Brain microvascular endothelial cell (primary cell): ENCODE measurements around the gene OTX2.

Experiments used
- DNase-seq: peaks from one replicate; pipeline ENCODE4 v3.0.0-alpha.2; 2020
- H3K27ac ChIP-seq: fragments of 250-450 bp; sonication (Bioruptor Pico); 2 replicates; pipeline ENCODE4 v1.5.1; 2020; ENCODE audit warnings: mild to moderate bottlenecking, moderate library complexity
- H3K27me3 ChIP-seq: fragments of 250-450 bp; sonication (Bioruptor Pico); replicated peaks from 2 replicates; pipeline ENCODE4 v1.5.1; 2020; ENCODE audit warnings: mild to moderate bottlenecking
- H3K36me3 ChIP-seq: fragments of 250-450 bp; sonication (Bioruptor Pico); replicated peaks from 2 replicates; pipeline ENCODE4 v1.5.1; 2020; ENCODE audit warnings: mild to moderate bottlenecking
- H3K4me3 ChIP-seq: 2 replicates; pipeline ENCODE4 v1.5.1; 2011; ENCODE audit warnings: low read depth, mild to moderate bottlenecking, control low read depth, low read length, moderate library complexity
- CTCF ChIP-seq: IDR thresholded peaks from 2 replicates; pipeline ENCODE4 v1.5.1; 2011; ENCODE audit warnings: low read depth, mild to moderate bottlenecking, moderate library complexity, low read length, control low read depth, inconsistent platforms; ENCODE audit errors: missing control alignments
- in situ Hi-C: cut with HindIII; loops from 2 replicates; pipeline ENCODE4 v1.10.0; 2017; ENCODE audit warnings: low sequenced_read_pairs, low pct_ligation_motif_present

OTX2 gene

GRCh38 chr14:56807386-56808109, 2.7 kb downstream of the OTX2 start:
- no peak for DNase-seq
- no peaks in the 10 kb centered on the region for H3K36me3 ChIP-seq
- no peak overlapping the region for H3K4me3 ChIP-seq
- peaks cover 87% of the 10 kb centered on the region for H3K27me3 ChIP-seq
- in situ Hi-C loops, result no loop called here
- no peak overlapping the region for H3K27ac ChIP-seq
- TF ChIP-seq CTCF, result no peak

GRCh38 chr14:56806760-56807159, 3.5 kb downstream of the OTX2 start:
- H3K4me3 ChIP-seq, result no peak overlapping the region
- DNase-seq, result no peak
- TF ChIP-seq CTCF, result no peak
- H3K27me3 ChIP-seq, result peaks cover 81% of the 10 kb centered on the region
- no peak overlapping the region for H3K27ac ChIP-seq
- no peaks in the 10 kb centered on the region for H3K36me3 ChIP-seq
- in situ Hi-C loops, result no loop called here

GRCh38 chr14:56805992-56806727, 4.1 kb downstream of the OTX2 start:
- H3K27me3 ChIP-seq, result peaks cover 84% of the 10 kb centered on the region
- H3K36me3 ChIP-seq, result no peaks in the 10 kb centered on the region
- TF ChIP-seq CTCF, result no peak
- in situ Hi-C loops, result no loop called here
- H3K4me3 ChIP-seq, result no peak overlapping the region
- DNase-seq, result no peak
- no peak overlapping the region for H3K27ac ChIP-seq

- H3K27ac ChIP-seq, result no peak overlapping the region
- in situ Hi-C loops, result no loop called here
- H3K36me3 ChIP-seq, result no peaks in the 10 kb centered on the region
- no peak for TF ChIP-seq CTCF
- peaks cover 82% of the 10 kb centered on the region for H3K27me3 ChIP-seq
- DNase-seq, result no peak
- H3K4me3 ChIP-seq, result no peak overlapping the region
Observed at GRCh38 chr14:56805201-56805991, 4.9 kb downstream of the OTX2 start.

- Histone ChIP-seq H3K27ac (no peak overlapping the region), H3K4me3 (no peak overlapping the region), H3K36me3 (no peaks in the 10 kb centered on the region), H3K27me3 (peaks cover 79% of the 10 kb centered on the region)
- no peak for DNase-seq
- TF ChIP-seq CTCF, result no peak
- in situ Hi-C loops, result no loop called here
Observed at GRCh38 chr14:56803816-56804535, 6.3 kb downstream of the OTX2 start.
